Adrenal gland (tissue), 5 donors: ENCODE results near the gene VCAN.

ENCODE experiments used
- POLR2A ChIP-seq, 2 donors: fragments of 450-650 bp; IDR thresholded peaks; one replicate each; pipeline ENCODE4 v1.6.1; 2017; ENCODE audit warnings: antibody characterized with exemption in 2 of 2, mild to moderate bottlenecking in 2 of 2, moderate library complexity in 1 of 2
- TF ChIP-seq, protein P1 (sequence below), 6 experiments: fragments of 450-650 bp in 4 of 6; fragments of 200-600 bp in 2 of 6; sonication (generic) in 1 of 6; IDR thresholded peaks; 1 replicate in 5 of 6; 2 replicates in 1 of 6; pipeline versions ENCODE4 v1.5.1 to v1.8.0; 2016 to 2021; ENCODE audit warnings: antibody characterized with exemption in 6 of 6, mild to moderate bottlenecking in 2 of 6, moderate library complexity in 1 of 6
- donor health status: DM: no; HTN: no; CAD: no.

DNA sequence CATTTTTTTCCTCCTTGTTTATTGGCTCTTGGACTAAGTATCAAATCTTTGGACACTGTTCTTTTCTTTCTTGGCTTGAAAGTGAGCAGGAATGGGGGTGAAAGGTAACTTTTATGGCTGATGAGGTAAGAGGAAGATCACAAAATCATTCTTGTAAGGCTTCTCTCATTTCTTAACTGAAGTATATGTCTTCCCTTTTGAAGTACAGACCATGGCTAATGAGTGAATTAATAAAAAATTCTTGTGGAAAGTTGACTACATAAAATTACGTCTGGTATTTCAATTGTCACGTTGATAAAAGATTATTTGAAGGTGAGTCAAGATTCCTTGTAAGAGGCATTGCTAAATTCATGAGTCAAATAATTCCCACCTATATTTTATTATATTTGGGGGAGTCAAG lies 25.1 kb downstream of the VCAN start:
- TF ChIP-seq, protein P1, sequence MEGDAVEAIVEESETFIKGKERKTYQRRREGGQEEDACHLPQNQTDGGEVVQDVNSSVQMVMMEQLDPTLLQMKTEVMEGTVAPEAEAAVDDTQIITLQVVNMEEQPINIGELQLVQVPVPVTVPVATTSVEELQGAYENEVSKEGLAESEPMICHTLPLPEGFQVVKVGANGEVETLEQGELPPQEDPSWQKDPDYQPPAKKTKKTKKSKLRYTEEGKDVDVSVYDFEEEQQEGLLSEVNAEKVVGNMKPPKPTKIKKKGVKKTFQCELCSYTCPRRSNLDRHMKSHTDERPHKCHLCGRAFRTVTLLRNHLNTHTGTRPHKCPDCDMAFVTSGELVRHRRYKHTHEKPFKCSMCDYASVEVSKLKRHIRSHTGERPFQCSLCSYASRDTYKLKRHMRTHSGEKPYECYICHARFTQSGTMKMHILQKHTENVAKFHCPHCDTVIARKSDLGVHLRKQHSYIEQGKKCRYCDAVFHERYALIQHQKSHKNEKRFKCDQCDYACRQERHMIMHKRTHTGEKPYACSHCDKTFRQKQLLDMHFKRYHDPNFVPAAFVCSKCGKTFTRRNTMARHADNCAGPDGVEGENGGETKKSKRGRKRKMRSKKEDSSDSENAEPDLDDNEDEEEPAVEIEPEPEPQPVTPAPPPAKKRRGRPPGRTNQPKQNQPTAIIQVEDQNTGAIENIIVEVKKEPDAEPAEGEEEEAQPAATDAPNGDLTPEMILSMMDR (IDR thresholded peaks at IDR 0.05) = no peak
- no peak for TF ChIP-seq POLR2A (IDR thresholded peaks at IDR 0.05)
